ENCODE measurements around the gene DPM2. TPM values are rescaled to one million over a fixed set of nuclear protein-coding genes. Genes with fewer than 3 reads are reported as not detected.
A peak's percentile ranks its signal among the peaks of the same experiment; 100 is the strongest.

The DPM2 gene
- total and polyA plus RNA-seq, 2 experiments from 2014 or later, result 26.1 to 70.7 TPM

DNA sequence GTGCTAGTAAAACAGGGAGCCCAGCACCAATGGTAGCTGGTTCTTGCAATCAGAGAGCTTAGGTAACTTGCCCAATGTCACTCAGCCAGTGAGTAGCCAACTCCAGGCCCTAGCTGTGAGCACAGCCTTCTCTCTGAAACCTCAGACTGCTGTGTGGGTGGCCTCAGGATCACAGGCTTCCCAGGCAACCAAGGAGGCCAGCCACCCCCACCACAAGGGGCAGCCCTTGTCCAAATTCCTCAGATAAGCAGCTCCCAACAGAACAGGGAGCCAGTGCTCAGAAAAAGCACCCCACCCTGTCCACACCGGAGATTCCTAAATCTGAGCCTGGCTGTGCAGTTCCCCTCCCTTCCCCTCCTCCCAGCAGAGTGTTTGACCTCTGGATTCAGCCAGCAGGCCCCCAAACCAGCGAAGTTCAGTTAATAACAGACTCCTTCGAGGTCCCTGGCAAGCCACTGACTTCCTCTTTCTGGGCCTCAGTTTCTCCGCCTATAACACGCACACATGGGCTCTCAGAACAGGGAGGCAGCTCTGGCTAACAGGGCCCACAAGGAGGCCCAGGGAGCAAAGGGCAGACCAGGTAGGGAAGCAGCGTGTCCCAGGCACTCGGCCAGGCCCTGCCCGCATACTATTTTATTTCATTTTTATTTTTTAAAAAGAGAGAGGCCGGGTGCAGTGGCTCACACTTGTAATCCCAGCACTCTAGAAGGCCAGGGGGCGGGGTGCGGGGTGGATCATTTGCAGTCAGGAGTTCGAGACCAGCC is 40.4 kb upstream of the DPM2 start:
- peak overlapping the region; percentile 92 for H3K27ac ChIP-seq
- peak; percentile 87 to 95 for DNase-seq (ENCODE audit: low read depth in 1 of 2, low spot score in 1 of 2)
- H3K27me3 ChIP-seq, result no peaks in the 10 kb centered on the region
- no peaks in the 10 kb centered on the region for H3K36me3 ChIP-seq
- no peaks in the 10 kb centered on the region for H3K9me3 ChIP-seq (ENCODE audit: low read depth)
- peak overlapping the region; percentile 99 for H3K4me3 ChIP-seq
- no peak for TF ChIP-seq CTCF (IDR thresholded peaks at IDR 0.05; ENCODE audit: low read depth, low read length)
- H3K4me1 ChIP-seq (ENCODE audit: low read depth), result peaks cover 68% of the 10 kb centered on the region

DNA sequence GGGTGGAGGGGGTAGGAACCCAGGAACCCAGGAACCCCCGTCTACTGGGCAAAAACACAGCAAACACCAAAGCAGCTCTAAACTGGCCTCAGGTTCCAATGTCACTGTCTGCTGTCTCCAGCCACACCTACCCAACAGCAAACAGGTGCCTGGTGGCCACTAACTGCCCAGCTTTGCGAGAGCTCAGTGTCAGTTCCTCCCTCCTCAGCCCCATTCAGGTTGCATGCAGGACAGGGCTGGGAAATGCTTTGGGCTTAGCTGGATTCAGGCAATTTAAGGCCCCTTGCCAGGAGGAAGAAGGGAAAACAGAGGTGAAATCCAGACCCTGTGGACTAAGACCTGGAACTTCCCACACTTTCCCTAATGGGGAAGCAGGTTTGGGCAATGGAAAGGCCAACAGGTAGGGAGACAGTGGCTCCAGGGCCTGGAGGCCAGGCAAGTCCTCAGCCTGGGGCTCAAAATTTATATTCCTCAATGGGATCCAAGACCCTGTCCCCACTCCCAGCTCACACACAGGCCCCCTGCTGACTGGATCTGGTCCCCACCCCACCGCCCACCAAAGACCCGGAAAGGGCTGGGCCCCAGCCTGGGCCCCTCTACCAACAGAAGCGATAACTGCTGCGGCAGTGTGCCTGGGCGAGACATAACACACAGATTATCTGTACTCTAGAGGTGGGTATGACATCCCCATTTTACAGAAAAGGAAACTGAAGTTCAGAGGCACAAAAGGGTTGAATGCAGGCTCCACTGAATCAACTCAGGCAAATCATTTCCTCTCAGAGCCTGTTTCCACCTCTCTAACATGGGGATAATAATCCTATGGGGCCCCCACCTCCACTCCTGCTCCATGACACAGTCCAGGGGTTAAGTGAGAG is 39.6 kb upstream of the DPM2 start:
- DNase-seq (ENCODE audit: low read depth in 1 of 2, low spot score in 1 of 2), result no peak
- Histone ChIP-seq H3K4me3 (peak overlapping the region; percentile 21), H3K27me3 (no peaks in the 10 kb centered on the region), H3K36me3 (no peaks in the 10 kb centered on the region), H3K4me1 (ENCODE audit: low read depth) (peaks cover 69% of the 10 kb centered on the region), H3K9me3 (ENCODE audit: low read depth) (no peaks in the 10 kb centered on the region), H3K27ac (peak overlapping the region; percentile 92)
- no peak for TF ChIP-seq CTCF (IDR thresholded peaks at IDR 0.05; ENCODE audit: low read depth, low read length)

GRCh38 chr9:127976498-127976897 is 38.8 kb upstream of the DPM2 start:
- Histone ChIP-seq H3K27me3 (no peaks in the 10 kb centered on the region), H3K9me3 (ENCODE audit: low read depth) (no peaks in the 10 kb centered on the region), H3K36me3 (no peaks in the 10 kb centered on the region), H3K4me3 (no peak overlapping the region), H3K27ac (peak overlapping the region; percentile 92), H3K4me1 (ENCODE audit: low read depth) (peaks cover 70% of the 10 kb centered on the region)
- no peak for DNase-seq (ENCODE audit: low read depth in 1 of 2, low spot score in 1 of 2)
- TF ChIP-seq CTCF (IDR thresholded peaks at IDR 0.05; ENCODE audit: low read depth, low read length), result no peak

GRCh38 chr9:127975376-127976315 is 38.0 kb upstream of the DPM2 start:
- Histone ChIP-seq H3K4me3 (no peak overlapping the region), H3K27me3 (no peaks in the 10 kb centered on the region), H3K27ac (no peak overlapping the region), H3K9me3 (ENCODE audit: low read depth) (no peaks in the 10 kb centered on the region), H3K4me1 (ENCODE audit: low read depth) (peaks cover 68% of the 10 kb centered on the region), H3K36me3 (no peaks in the 10 kb centered on the region)
- no peak for TF ChIP-seq CTCF (IDR thresholded peaks at IDR 0.05; ENCODE audit: low read depth, low read length)
- no peak for DNase-seq (ENCODE audit: low read depth in 1 of 2, low spot score in 1 of 2)

DNA sequence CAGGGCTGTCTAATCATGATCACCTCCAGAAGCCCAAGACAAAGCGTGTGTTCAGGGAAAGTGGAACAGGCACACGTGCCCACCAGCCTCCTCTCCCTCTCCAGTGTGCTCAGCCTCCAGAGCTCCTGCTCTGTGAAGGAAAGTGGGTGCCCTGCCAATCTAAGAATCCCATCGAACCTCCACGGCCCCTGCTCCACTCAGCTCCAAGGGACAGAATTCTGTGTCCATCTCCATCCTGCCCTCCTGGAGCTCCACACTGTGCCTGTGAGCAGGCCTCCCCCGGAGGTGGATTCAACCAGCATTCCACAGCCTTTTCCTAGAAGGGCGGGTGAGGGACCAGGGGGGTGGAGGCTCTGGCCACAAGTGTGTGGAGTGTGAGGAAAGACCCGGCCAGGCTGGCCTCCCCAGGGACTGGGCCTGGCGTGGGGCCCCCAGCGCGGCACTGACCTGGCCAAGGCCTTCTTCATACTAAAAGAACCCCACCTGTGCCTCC is 37.2 kb upstream of the DPM2 start:
- peak in 1 of 2 donors; percentile 65 for DNase-seq (ENCODE audit: low read depth in 1 of 2, low spot score in 1 of 2)

More for the DNA sequence above, 37.2 kb upstream of the DPM2 start:
- TF ChIP-seq CTCF (IDR thresholded peaks at IDR 0.05; ENCODE audit: low read depth, low read length), result no peak
- Histone ChIP-seq H3K4me3 (no peak overlapping the region), H3K4me1 (ENCODE audit: low read depth) (peaks cover 69% of the 10 kb centered on the region), H3K27ac (no peak overlapping the region), H3K27me3 (no peaks in the 10 kb centered on the region), H3K9me3 (ENCODE audit: low read depth) (no peaks in the 10 kb centered on the region), H3K36me3 (no peaks in the 10 kb centered on the region)

All from cardiac muscle cell (in vitro differentiated cells and primary cell).